ENCODE data around the gene GUCY1A2. TPM values are rescaled to one million over a fixed set of nuclear protein-coding genes. Genes with fewer than 3 reads are reported as not detected.

Gene GUCY1A2, protein sequence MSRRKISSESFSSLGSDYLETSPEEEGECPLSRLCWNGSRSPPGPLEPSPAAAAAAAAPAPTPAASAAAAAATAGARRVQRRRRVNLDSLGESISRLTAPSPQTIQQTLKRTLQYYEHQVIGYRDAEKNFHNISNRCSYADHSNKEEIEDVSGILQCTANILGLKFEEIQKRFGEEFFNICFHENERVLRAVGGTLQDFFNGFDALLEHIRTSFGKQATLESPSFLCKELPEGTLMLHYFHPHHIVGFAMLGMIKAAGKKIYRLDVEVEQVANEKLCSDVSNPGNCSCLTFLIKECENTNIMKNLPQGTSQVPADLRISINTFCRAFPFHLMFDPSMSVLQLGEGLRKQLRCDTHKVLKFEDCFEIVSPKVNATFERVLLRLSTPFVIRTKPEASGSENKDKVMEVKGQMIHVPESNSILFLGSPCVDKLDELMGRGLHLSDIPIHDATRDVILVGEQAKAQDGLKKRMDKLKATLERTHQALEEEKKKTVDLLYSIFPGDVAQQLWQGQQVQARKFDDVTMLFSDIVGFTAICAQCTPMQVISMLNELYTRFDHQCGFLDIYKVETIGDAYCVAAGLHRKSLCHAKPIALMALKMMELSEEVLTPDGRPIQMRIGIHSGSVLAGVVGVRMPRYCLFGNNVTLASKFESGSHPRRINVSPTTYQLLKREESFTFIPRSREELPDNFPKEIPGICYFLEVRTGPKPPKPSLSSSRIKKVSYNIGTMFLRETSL
- 10 to 100 TPM in 2 of 4 donors, 1 to 10 TPM in 2; 2.4 to 17.0 (median 9.9) TPM for total RNA-seq

DNA sequence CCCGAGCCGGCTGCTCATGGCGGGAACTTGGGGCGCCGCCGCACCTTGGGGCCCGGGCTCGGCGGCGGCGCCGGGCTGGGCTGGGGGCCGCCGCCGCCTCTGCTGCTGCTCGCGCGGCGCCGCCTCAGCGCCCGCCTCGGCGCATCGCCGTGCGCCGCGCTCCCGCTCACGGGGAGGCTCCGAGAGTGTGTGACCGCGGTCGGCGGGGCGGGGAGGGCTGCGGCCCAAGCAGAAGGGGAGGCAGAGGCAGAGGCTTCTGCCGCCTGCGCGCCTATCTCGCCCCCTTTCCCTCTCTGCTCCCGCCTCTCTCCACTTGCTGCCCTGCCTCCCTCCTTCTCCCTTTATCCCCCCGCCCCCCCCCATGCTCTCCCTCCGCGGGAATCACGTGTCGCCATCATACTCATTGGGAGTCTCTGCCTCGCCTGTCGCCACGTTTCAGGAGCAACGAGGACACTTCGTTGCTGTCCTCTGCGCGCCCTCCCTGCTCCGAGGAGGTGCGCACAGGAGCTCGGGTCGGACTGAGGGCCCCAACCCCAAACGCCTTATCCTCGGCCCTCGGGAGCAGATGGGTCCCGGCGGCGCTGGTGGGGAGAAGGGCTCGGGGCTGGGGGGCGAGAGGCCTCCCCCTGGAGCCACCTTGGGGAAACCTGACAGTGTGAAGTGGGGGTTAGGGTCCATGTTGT lies at the start of gene GUCY1A2:
GUCY1A2 (minus strand) TSS at position 258 of the 683 bp plus-strand sequence. CDS start 421 bp downstream, outside the sequence.
- TF ChIP-seq, protein P1, sequence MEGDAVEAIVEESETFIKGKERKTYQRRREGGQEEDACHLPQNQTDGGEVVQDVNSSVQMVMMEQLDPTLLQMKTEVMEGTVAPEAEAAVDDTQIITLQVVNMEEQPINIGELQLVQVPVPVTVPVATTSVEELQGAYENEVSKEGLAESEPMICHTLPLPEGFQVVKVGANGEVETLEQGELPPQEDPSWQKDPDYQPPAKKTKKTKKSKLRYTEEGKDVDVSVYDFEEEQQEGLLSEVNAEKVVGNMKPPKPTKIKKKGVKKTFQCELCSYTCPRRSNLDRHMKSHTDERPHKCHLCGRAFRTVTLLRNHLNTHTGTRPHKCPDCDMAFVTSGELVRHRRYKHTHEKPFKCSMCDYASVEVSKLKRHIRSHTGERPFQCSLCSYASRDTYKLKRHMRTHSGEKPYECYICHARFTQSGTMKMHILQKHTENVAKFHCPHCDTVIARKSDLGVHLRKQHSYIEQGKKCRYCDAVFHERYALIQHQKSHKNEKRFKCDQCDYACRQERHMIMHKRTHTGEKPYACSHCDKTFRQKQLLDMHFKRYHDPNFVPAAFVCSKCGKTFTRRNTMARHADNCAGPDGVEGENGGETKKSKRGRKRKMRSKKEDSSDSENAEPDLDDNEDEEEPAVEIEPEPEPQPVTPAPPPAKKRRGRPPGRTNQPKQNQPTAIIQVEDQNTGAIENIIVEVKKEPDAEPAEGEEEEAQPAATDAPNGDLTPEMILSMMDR (IDR thresholded peaks at IDR 0.05; ENCODE audit: low read depth) = no peak

DNA sequence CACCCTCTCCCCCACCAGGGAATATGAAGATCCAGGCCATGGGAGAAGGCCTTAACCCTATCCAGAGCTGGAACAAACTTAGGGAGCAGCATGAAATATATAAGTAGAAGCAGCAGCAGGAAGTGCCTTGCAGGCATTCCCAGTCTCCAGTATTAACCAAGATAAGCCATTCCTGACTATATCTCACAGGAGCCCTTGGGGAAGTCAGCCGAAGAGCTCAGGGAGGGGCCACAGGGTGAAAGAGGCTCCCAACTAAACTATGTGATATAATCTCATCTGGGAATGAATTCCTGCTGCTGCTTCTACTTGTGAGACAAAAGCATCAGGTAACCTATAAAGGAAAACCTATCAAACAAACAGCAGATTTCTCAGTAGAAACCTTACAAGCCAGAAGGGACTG lies 36.1 kb upstream of the GUCY1A2 start:
- TF ChIP-seq, protein P1 (IDR thresholded peaks at IDR 0.05; ENCODE audit: low read depth) = no peak

DNA sequence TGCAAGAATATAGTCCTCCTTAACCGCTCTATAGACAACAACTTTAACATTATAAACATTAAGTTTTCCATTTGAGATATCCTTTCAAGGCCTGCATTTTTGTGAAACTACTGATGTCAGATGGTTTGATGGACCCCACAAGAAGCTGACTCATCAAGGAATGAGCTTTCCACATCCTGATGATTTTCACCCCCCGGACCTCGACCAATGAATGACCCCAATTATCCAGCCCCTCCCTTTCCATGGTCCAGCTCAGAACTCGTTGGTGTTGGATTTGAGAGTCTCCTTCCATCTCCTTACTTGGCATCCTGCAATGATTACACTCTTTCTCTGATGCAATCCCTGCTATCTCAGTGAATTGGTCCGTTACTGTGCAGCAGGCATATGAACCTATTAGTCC lies 31.8 kb upstream of the GUCY1A2 start:
- TF ChIP-seq, protein P1 (IDR thresholded peaks at IDR 0.05; ENCODE audit: low read depth) = no peak

DNA sequence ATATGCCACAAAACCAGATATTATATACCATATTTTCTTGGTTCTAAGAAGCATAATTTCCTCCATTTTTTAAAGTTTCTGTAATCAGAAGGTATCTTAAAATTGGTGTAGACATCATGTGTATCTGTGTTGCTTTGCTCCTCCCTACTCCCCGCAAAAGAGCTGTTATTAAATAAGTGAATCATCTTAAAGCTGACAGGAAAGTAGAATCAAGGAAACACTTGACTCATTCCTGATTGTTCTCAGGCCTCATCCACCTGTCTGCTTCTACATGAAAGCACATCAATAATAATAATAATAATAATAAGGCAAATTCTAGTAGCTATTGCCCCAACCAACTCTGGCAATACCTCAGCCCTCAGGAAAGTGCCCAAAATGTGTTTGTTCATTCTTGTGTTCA lies 26.2 kb upstream of the GUCY1A2 start:
- TF ChIP-seq, protein P1 (IDR thresholded peaks at IDR 0.05; ENCODE audit: low read depth) = no peak

DNA sequence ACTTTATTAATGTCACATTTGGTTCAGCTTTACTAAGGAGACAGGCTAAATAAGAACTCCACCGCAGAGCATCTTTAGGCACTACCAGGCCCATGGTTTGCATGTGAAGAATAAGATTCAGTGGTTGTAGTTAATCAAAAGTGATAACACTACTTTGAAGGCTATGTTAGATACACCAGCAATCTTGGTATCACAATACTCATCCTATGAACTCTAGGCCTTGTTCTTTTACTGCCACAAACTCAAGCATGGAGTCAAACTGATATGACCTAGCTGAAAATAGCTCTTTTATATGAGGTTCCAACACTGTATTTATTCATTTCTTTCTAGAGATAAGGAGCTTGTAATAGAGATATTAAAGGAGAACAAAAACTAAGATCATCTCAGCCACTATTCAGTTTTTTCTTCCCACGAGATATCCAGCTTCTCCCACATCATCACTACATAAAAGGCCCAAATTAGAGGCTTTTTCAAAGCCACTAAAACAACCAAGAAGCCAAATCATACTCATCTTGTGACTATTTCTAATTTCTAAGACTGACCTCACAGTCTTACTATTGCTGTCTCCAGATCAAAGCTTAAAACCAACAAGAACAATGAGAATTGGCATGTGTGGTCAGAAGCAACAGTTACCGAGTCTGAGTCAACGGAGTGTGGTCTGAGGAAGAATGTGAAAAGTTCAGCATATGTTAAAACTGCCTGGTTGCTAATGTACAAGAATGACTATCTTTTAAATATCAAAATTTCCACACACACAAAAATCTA lies 25.1 kb upstream of the GUCY1A2 start:
- TF ChIP-seq, protein P1 (IDR thresholded peaks at IDR 0.05; ENCODE audit: low read depth) = no peak

- TF ChIP-seq, protein P1 (IDR thresholded peaks at IDR 0.05; ENCODE audit: low read depth) = no peak
These were observed 24.5 kb upstream of the GUCY1A2 start for GRCh38 chr11:107042748-107043147.
